Measurements from ENCODE around the gene SPARCL1. TPM values are rescaled to one million over a fixed set of nuclear protein-coding genes. Genes with fewer than 3 reads are reported as not detected.
A peak's percentile ranks its signal among the peaks of the same experiment; 100 is the strongest.
"Not testable (repeated sequence)": the region's sequence is repeated elsewhere in the genome, so short reads cannot be mapped to it uniquely, and the experiment has no call there.

Gene SPARCL1
- total RNA-seq, 5 donors from 2014 or later (not counting 1 experiment from before 2014, with no cell fraction given): 0.70 to 1.5 (median 0.99) TPM; not detected in 2

- WGBS (ENCODE audit: insufficient coverage): 21% methylated on average over 2 of the region's 5 CpGs
These were observed 30.7 kb downstream of the SPARCL1 start for GRCh38 chr4:87498446-87498900.

GRCh38 chr4:87497578-87497977 lies 31.6 kb downstream of the SPARCL1 start:
- no peak overlapping the region for H3K4me3 Mint-ChIP-seq
- no peak overlapping the region for H3K4me3 ChIP-seq (ENCODE audit: control insufficient read depth in 1 of 2, extremely low read depth in 1 of 2, low read length in 1 of 2)
- H3K27ac ChIP-seq (ENCODE audit: low read length): no peak overlapping the region
- no peaks in the 10 kb centered on the region for H3K4me1 ChIP-seq (ENCODE audit: control insufficient read depth in 1 of 2, extremely low read depth in 1 of 2, insufficient read depth in 2 of 2, low read length in 2 of 2)
- peaks cover 0 to 6% (median 0%) of the 10 kb centered on the region in 3 donors for H3K9me3 Mint-ChIP-seq
- WGBS (ENCODE audit: insufficient coverage): 100% methylated on average over 1 of the region's 3 CpGs
- H3K9me3 ChIP-seq: no peaks in the 10 kb centered on the region
- DNase-seq (no peak), ATAC-seq (replicated peaks in 1 of 4) (no peak)
- no peaks in the 10 kb centered on the region for H3K36me3 ChIP-seq (ENCODE audit: control insufficient read depth in 2 of 2, extremely low read depth in 1 of 2, insufficient read depth in 1 of 2, low read length in 1 of 2)
- POLR2A ChIA-PET: no interaction called here
- no peak overlapping the region for H3K27ac Mint-ChIP-seq
- CTCF ChIA-PET: interaction anchor here (0.6 to 1.1 kb wide), 3 partner anchors 134 to 715 kb away, joined by 3 to 5 read pairs (median 4); no protein-coding TSS in a partner anchor
- H3K36me3 Mint-ChIP-seq: no peaks in the 10 kb centered on the region
- H3K27me3 Mint-ChIP-seq: peaks cover 0 to 1% of the 10 kb centered on the region in 2 donors
- H3K27me3 ChIP-seq (replicated peaks in 1 of 2; ENCODE audit: control insufficient read depth in 2 of 2, extremely low read depth in 1 of 2, insufficient read depth in 2 of 2, low read length in 1 of 2): no peaks in the 10 kb centered on the region
- peaks cover 4 to 12% (median 11%) of the 10 kb centered on the region in 3 donors for H3K4me1 Mint-ChIP-seq

More at GRCh38 chr4:87498446-87498900, 30.7 kb downstream of the SPARCL1 start:
- ChIA-PET POLR2A (no interaction called here), CTCF (interaction anchor here (0.5 to 0.7 kb wide), 3 partner anchors 20 to 1249 kb away, joined by 3 to 4 read pairs (median 3); no protein-coding TSS in a partner anchor)
- Histone ChIP-seq H3K4me1 (ENCODE audit: control insufficient read depth in 1 of 2, extremely low read depth in 1 of 2, insufficient read depth in 2 of 2, low read length in 2 of 2) (no peaks in the 10 kb centered on the region), H3K9me3 (no peaks in the 10 kb centered on the region), H3K27ac (ENCODE audit: low read length) (no peak overlapping the region), H3K36me3 (ENCODE audit: control insufficient read depth in 2 of 2, extremely low read depth in 1 of 2, insufficient read depth in 1 of 2, low read length in 1 of 2) (no peaks in the 10 kb centered on the region), H3K4me3 (ENCODE audit: control insufficient read depth in 1 of 2, extremely low read depth in 1 of 2, low read length in 1 of 2) (no peak overlapping the region), H3K27me3 (replicated peaks in 1 of 2; ENCODE audit: control insufficient read depth in 2 of 2, extremely low read depth in 1 of 2, insufficient read depth in 2 of 2, low read length in 1 of 2) (no peaks in the 10 kb centered on the region)
- no peak for ATAC-seq (replicated peaks in 1 of 4)
- no peak for DNase-seq
- H3K27me3 Mint-ChIP-seq: peaks cover 0 to 1% of the 10 kb centered on the region in 2 donors
- H3K4me3 Mint-ChIP-seq: no peak overlapping the region
- H3K27ac Mint-ChIP-seq: no peak overlapping the region
- no peaks in the 10 kb centered on the region for H3K36me3 Mint-ChIP-seq
- H3K9me3 Mint-ChIP-seq: peaks cover 0 to 6% (median 0%) of the 10 kb centered on the region in 3 donors
- H3K4me1 Mint-ChIP-seq: peaks cover 4 to 12% (median 11%) of the 10 kb centered on the region in 3 donors

GRCh38 chr4:87497159-87497558 lies 32.0 kb downstream of the SPARCL1 start:
- Mint-ChIP-seq H3K27ac (no peak overlapping the region), H3K27me3 (peaks cover 0 to 1% of the 10 kb centered on the region in 2 donors), H3K4me1 (peaks cover 4 to 12% (median 11%) of the 10 kb centered on the region in 3 donors), H3K36me3 (no peaks in the 10 kb centered on the region), H3K4me3 (no peak overlapping the region), H3K9me3 (peaks cover 0 to 6% (median 0%) of the 10 kb centered on the region in 3 donors)
- Histone ChIP-seq H3K4me3 (ENCODE audit: control insufficient read depth in 1 of 2, extremely low read depth in 1 of 2, low read length in 1 of 2) (no peak overlapping the region), H3K27ac (ENCODE audit: low read length) (no peak overlapping the region), H3K36me3 (ENCODE audit: control insufficient read depth in 2 of 2, extremely low read depth in 1 of 2, insufficient read depth in 1 of 2, low read length in 1 of 2) (no peaks in the 10 kb centered on the region), H3K9me3 (no peaks in the 10 kb centered on the region), H3K4me1 (ENCODE audit: control insufficient read depth in 1 of 2, extremely low read depth in 1 of 2, insufficient read depth in 2 of 2, low read length in 2 of 2) (no peaks in the 10 kb centered on the region), H3K27me3 (replicated peaks in 1 of 2; ENCODE audit: control insufficient read depth in 2 of 2, extremely low read depth in 1 of 2, insufficient read depth in 2 of 2, low read length in 1 of 2) (no peaks in the 10 kb centered on the region)
- DNase-seq: peak in 6 of 35 experiments; percentile 1 to 27 (median 4)
- ChIA-PET POLR2A (no interaction called here), CTCF (interaction anchor here (0.6 to 1.1 kb wide), 2 partner anchors 133 to 715 kb away, joined by 4 to 5 read pairs; no protein-coding TSS in a partner anchor)
- ATAC-seq (replicated peaks in 1 of 4): no peak
- 80% methylated on average over 1 of the region's 2 CpGs for WGBS (ENCODE audit: insufficient coverage)

- no peak for ATAC-seq (replicated peaks in 1 of 4)
- no peaks in the 10 kb centered on the region for H3K36me3 ChIP-seq (ENCODE audit: control insufficient read depth in 2 of 2, extremely low read depth in 1 of 2, insufficient read depth in 1 of 2, low read length in 1 of 2)
- POLR2A ChIA-PET: no interaction called here
- Mint-ChIP-seq H3K27ac (no peak overlapping the region), H3K4me1 (peaks cover 0 to 3% (median 0%) of the 10 kb centered on the region in 3 donors), H3K4me3 (no peak overlapping the region), H3K9me3 (peaks cover 0 to 6% (median 0%) of the 10 kb centered on the region in 3 donors), H3K27me3 (peaks cover 0 to 1% of the 10 kb centered on the region in 2 donors), H3K36me3 (peaks cover 4% of the 10 kb centered on the region)
- peaks cover 0 to 4% of the 10 kb centered on the region in 2 experiments for H3K27me3 ChIP-seq (replicated peaks in 1 of 2; ENCODE audit: control insufficient read depth in 2 of 2, extremely low read depth in 1 of 2, insufficient read depth in 2 of 2, low read length in 1 of 2)
- no peak for DNase-seq
- CTCF ChIA-PET: interaction anchor here in 1 of 2 donors (0.5 kb wide), 1 partner anchor 138 kb away, joined by 4 read pairs; no protein-coding TSS in a partner anchor
- 100% methylated on average over 1 of the region's 3 CpGs for WGBS (ENCODE audit: insufficient coverage)
- no peak overlapping the region for H3K27ac ChIP-seq (ENCODE audit: low read length)
- H3K4me1 ChIP-seq (ENCODE audit: control insufficient read depth in 1 of 2, extremely low read depth in 1 of 2, insufficient read depth in 2 of 2, low read length in 2 of 2): no peaks in the 10 kb centered on the region
- H3K9me3 ChIP-seq: no peaks in the 10 kb centered on the region
- H3K4me3 ChIP-seq (ENCODE audit: control insufficient read depth in 1 of 2, extremely low read depth in 1 of 2, low read length in 1 of 2): no peak overlapping the region
These were observed 36.1 kb downstream of the SPARCL1 start for GRCh38 chr4:87493115-87493514.

GRCh38 chr4:87491851-87492250 lies 37.3 kb downstream of the SPARCL1 start:
- POLR2A ChIA-PET; H3K27me3 Mint-ChIP-seq; H3K27ac ChIP-seq (ENCODE audit: low read length); H3K4me1 ChIP-seq (ENCODE audit: control insufficient read depth in 1 of 2, extremely low read depth in 1 of 2, insufficient read depth in 2 of 2, low read length in 2 of 2); H3K36me3 Mint-ChIP-seq; H3K4me3 ChIP-seq (ENCODE audit: control insufficient read depth in 1 of 2, extremely low read depth in 1 of 2, low read length in 1 of 2); H3K4me3 Mint-ChIP-seq; H3K36me3 ChIP-seq (ENCODE audit: control insufficient read depth in 2 of 2, extremely low read depth in 1 of 2, insufficient read depth in 1 of 2, low read length in 1 of 2); ATAC-seq (replicated peaks in 1 of 4); DNase-seq; H3K9me3 ChIP-seq; CTCF ChIA-PET; H3K27ac Mint-ChIP-seq; H3K4me1 Mint-ChIP-seq; H3K27me3 ChIP-seq (replicated peaks in 1 of 2; ENCODE audit: control insufficient read depth in 2 of 2, extremely low read depth in 1 of 2, insufficient read depth in 2 of 2, low read length in 1 of 2): not testable (repeated sequence)
- no CpG with 5 or more reads among the region's 2 CpGs for WGBS (ENCODE audit: insufficient coverage)
- peaks cover 0 to 12% (median 0%) of the 10 kb centered on the region in 3 donors for H3K9me3 Mint-ChIP-seq

GRCh38 chr4:87491436-87491835 lies 37.7 kb downstream of the SPARCL1 start:
- H3K36me3 Mint-ChIP-seq: peaks cover 5% of the 10 kb centered on the region
- H3K4me3 Mint-ChIP-seq: no peak overlapping the region
- Histone ChIP-seq H3K27me3 (replicated peaks in 1 of 2; ENCODE audit: control insufficient read depth in 2 of 2, extremely low read depth in 1 of 2, insufficient read depth in 2 of 2, low read length in 1 of 2) (peaks cover 0 to 4% of the 10 kb centered on the region in 2 experiments), H3K27ac (ENCODE audit: low read length) (no peak overlapping the region), H3K4me1 (ENCODE audit: control insufficient read depth in 1 of 2, extremely low read depth in 1 of 2, insufficient read depth in 2 of 2, low read length in 2 of 2) (no peaks in the 10 kb centered on the region), H3K4me3 (ENCODE audit: control insufficient read depth in 1 of 2, extremely low read depth in 1 of 2, low read length in 1 of 2) (no peak overlapping the region), H3K36me3 (ENCODE audit: control insufficient read depth in 2 of 2, extremely low read depth in 1 of 2, insufficient read depth in 1 of 2, low read length in 1 of 2) (no peaks in the 10 kb centered on the region), H3K9me3 (no peaks in the 10 kb centered on the region)
- ChIA-PET CTCF (no interaction called here), POLR2A (no interaction called here)
- ATAC-seq (replicated peaks in 1 of 4) (no peak), DNase-seq (no peak)
- peaks cover 0 to 3% (median 0%) of the 10 kb centered on the region in 3 donors for H3K4me1 Mint-ChIP-seq
- H3K9me3 Mint-ChIP-seq: peaks cover 0 to 12% (median 0%) of the 10 kb centered on the region in 3 donors
- peaks cover 1 to 5% of the 10 kb centered on the region in 2 donors for H3K27me3 Mint-ChIP-seq
- WGBS (ENCODE audit: insufficient coverage): no CpG with 5 or more reads among the region's 2 CpGs
- no peak overlapping the region for H3K27ac Mint-ChIP-seq
